HFFc6 (cell line): Measurements from ENCODE around the gene RSRC1. TPM values are rescaled to one million over a fixed set of nuclear protein-coding genes. Genes with fewer than 3 reads are reported as not detected.

Experiments used
- DNase-seq: peaks from one replicate; pipeline ENCODE4 v3.0.0-alpha.2; 2018
- H3K27ac Mint-ChIP-seq: 2 replicates; pipeline ENCODE4 v1.8.0; 2020; ENCODE audit warnings: mild to moderate bottlenecking, mixed read lengths
- H3K27me3 Mint-ChIP-seq: 2 replicates; pipeline ENCODE4 v1.8.0; 2021; ENCODE audit warnings: mild to moderate bottlenecking, moderate library complexity, mixed read lengths; ENCODE audit not compliant: insufficient read depth
- H3K36me3 Mint-ChIP-seq: 2 replicates; pipeline ENCODE4 v1.8.0; 2021; ENCODE audit warnings: low read depth, mixed read lengths
- H3K4me1 Mint-ChIP-seq: 2 replicates; pipeline ENCODE4 v1.8.0; 2020; ENCODE audit warnings: low read depth, mixed read lengths
- H3K4me3 Mint-ChIP-seq: 2 replicates; pipeline ENCODE4 v1.8.0; 2020; ENCODE audit warnings: mild to moderate bottlenecking, moderate library complexity, mixed read lengths
- H3K9me3 Mint-ChIP-seq: 2 replicates; pipeline ENCODE4 v1.8.0; 2020; ENCODE audit warnings: mild to moderate bottlenecking, mixed read lengths
- total RNA-seq, 6 experiments: library from RNA; stranded (reverse); fragmentation: NEBNext Ultra II Directional; extraction: Animal tissue kit (Norgen Biotek cat#: 25700); gene quantifications; 2 replicates in 1 of 6; 3 replicates in 5 of 6; pipeline ENCODE4 v1.2.3, GENCODE V29; 2021
- TF ChIP-seq, protein P1 (sequence below): fragments of 200-600 bp; sonication (generic); IDR thresholded peaks from 2 replicates; pipeline ENCODE4 v1.5.0; 2021; ENCODE audit warnings: antibody characterized with exemption, mild to moderate bottlenecking

The RSRC1 gene
- total RNA-seq, 6 experiments from 2014 or later = 20.5 to 37.6 (median 33.0) TPM

DNA sequence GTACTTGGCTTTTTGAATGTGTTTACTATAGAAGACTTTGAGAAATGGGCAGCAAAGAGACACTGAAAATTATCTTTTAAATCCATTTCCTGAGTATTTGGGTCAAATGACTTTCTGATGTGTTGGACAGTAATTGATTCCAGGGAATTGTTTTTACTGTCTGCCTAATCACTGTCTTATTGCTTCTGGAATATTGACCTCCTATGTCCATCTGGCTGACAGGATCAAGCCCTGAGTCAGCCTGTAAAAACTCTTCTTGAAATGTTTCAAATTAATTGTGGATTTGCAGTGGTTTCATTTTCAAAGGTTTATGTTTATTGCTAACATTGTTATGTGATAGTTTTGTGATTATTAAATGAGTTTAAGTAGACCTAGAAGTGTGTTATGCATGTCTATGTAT lies 410.5 kb downstream of the RSRC1 start:
- Mint-ChIP-seq H3K36me3 (no peaks in the 10 kb centered on the region), H3K27ac (no peak overlapping the region), H3K4me3 (no peak overlapping the region), H3K27me3 (no peaks in the 10 kb centered on the region), H3K9me3 (no peaks in the 10 kb centered on the region; the same call in 1 of the 2 replicates), H3K4me1 (peaks cover 30% of the 10 kb centered on the region)
- TF ChIP-seq, protein P1, sequence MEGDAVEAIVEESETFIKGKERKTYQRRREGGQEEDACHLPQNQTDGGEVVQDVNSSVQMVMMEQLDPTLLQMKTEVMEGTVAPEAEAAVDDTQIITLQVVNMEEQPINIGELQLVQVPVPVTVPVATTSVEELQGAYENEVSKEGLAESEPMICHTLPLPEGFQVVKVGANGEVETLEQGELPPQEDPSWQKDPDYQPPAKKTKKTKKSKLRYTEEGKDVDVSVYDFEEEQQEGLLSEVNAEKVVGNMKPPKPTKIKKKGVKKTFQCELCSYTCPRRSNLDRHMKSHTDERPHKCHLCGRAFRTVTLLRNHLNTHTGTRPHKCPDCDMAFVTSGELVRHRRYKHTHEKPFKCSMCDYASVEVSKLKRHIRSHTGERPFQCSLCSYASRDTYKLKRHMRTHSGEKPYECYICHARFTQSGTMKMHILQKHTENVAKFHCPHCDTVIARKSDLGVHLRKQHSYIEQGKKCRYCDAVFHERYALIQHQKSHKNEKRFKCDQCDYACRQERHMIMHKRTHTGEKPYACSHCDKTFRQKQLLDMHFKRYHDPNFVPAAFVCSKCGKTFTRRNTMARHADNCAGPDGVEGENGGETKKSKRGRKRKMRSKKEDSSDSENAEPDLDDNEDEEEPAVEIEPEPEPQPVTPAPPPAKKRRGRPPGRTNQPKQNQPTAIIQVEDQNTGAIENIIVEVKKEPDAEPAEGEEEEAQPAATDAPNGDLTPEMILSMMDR = no peak
- no peak for DNase-seq

DNA sequence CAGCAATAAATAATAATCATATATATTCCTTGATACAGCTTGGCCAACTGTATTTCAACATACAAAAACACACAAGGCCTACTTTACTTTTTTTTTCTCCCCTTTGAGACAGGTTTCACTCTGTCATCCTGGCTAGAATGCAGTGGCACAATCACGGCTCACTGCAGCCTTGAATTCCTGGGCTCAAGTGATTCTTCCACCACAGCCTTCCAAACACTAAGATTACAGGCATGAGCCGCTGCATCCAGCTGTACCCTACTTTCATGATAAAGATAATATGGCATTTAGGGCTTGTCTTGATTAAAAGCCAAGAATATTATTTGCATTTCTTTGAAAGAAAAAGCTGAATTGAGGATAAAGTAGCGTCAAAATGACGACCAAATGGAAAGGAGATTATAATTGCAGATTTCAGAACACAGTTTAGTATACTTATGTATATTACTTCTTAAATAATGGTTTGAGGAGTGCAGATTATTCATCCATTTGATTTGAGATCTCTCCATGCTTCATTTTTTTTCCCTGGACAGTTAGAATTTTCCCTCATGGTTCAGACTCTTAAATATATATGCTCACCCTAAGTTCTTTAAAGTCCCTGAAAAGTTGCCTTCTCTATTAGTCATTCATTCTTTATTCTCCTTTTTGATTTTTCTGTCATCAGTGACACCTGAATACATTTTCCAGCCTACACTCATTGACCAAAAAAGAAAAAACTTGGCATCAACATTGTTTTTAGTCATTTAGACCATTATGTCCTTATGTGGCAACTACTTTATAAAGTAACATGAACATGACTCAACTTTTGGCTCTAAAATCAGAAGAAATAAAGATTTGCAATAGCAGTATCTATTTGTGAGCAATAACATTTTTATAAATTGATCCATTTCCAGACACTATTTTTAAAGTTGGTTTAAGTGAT lies 412.6 kb downstream of the RSRC1 start:
- H3K36me3 Mint-ChIP-seq = no peaks in the 10 kb centered on the region
- no peaks in the 10 kb centered on the region for H3K27me3 Mint-ChIP-seq
- H3K4me3 Mint-ChIP-seq = no peak overlapping the region
- peaks cover 30% of the 10 kb centered on the region for H3K4me1 Mint-ChIP-seq
- peak; percentile 25 for DNase-seq
- no peak overlapping the region; the same call in 1 of the 2 replicates for H3K27ac Mint-ChIP-seq
- TF ChIP-seq, protein P1 = no peak
- no peaks in the 10 kb centered on the region for H3K9me3 Mint-ChIP-seq

DNA sequence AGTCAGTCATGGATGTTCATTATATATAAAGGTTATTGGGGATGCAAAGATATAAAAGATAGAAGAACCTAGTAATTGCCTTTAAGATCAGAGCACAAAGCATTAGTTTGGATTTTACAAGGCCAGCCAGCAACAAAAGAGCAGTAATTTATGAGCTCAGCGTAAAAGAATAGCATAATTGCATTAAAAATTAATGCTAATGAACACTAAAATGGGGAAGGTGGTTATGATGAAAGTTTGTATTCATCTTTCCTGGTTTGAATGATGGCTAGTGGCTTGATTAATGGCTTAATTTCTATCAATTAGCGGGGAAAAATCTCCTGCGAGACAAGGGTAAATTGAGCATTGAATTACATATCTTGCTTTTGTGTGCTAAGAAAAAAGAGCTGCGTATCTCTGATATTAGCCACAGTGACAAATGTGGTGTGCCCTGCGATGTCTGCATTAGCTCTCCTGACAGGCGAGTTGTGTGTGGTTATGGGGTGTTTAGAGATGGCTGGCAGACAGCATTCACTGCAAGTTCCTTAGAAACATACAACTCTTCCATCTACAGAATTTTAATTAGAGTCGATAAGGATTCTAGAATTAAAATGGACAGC lies 418.3 kb downstream of the RSRC1 start:
- no peaks in the 10 kb centered on the region for H3K9me3 Mint-ChIP-seq

DNA sequence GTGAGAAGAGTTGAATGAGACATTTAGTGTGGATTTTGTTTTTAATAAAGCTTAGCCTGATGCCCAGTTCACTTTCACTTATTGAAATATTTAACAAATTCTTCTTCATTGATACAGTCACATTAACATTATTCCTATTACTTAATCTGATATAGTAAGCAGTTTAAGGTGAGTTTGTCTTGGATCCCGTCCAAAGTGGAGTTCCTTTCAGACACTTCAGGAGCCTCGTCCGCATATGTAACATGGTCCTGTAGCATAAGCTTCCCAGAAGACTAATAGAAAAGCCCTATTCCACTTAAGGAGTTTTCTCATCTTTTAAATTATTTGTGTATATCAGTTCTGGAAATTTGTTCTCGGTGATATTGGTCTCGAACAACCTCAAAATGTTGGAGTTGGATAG lies 421.4 kb downstream of the RSRC1 start:
- TF ChIP-seq, protein P1 = no peak
- Mint-ChIP-seq H3K4me3 (no peak overlapping the region), H3K27ac (no peak overlapping the region), H3K27me3 (no peaks in the 10 kb centered on the region; the same call in 1 of the 2 replicates), H3K4me1 (peaks cover 6% of the 10 kb centered on the region), H3K36me3 (no peaks in the 10 kb centered on the region), H3K9me3 (no peaks in the 10 kb centered on the region)
- DNase-seq = no peak

More for the DNA sequence above, 418.3 kb downstream of the RSRC1 start:
- Mint-ChIP-seq H3K27me3 (no peaks in the 10 kb centered on the region; the same call in 1 of the 2 replicates), H3K36me3 (no peaks in the 10 kb centered on the region), H3K4me1 (peaks cover 2% of the 10 kb centered on the region), H3K27ac (no peak overlapping the region), H3K4me3 (no peak overlapping the region)
- DNase-seq = no peak
- TF ChIP-seq, protein P1 = no peak

DNA sequence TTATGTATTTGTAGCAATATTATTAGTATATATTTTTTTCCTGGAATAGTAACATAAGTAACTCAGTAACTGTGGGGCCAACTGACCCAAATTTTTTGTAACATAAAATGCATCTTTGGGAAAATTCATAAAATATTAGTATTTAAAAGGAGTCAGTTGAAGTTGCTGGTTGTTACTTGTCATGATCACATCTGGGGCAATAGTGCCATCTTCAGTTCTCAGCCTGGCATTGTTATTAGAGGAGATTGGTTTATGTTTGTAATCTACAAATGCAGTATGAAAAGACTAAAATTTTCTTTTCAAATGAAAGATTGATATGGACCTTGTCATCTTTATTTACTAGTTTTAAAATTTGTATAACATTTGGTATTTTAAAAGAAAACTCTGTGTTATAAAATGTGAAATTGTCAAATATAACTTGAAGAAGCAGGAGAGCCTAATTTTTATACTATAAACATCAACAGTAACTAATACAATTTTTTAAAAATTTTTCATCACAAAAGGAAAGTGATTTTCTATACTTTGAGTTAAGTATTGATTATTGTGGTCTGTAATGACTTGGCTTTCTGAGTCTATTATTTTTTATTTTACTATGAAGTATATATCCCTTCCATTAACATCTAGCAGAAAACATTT lies 422.3 kb downstream of the RSRC1 start:
- TF ChIP-seq, protein P1 = peak; percentile 77
- Mint-ChIP-seq H3K4me3 (no peak overlapping the region), H3K27ac (no peak overlapping the region), H3K4me1 (peaks cover 6% of the 10 kb centered on the region), H3K36me3 (no peaks in the 10 kb centered on the region), H3K27me3 (no peaks in the 10 kb centered on the region; the same call in 1 of the 2 replicates), H3K9me3 (no peaks in the 10 kb centered on the region)
- peak; percentile 50 for DNase-seq
